Measurements from ENCODE around the gene LIAS. TPM values are rescaled to one million over a fixed set of nuclear protein-coding genes. Genes with fewer than 3 reads are reported as not detected.
"Not testable (repeated sequence)": the region's sequence is repeated elsewhere in the genome, so short reads cannot be mapped to it uniquely, and the experiment has no call there.

The LIAS gene
- total RNA-seq, 4 donors from 2014 or later = 2.6 to 27.3 (median 13.0) TPM

- intact Hi-C loops (cut with DNase I; ENCODE audit: low total_unique reads) (no loop called here), in situ Hi-C loops (cut with MboI; ENCODE audit: low pct_ligation_motif_present in 1 of 4, low pct_unique_long_range_greater_than_20kb in 1 of 4, low sequenced_read_pairs in 3 of 4) (no loop called here)
- 46 to 49% methylated on average over 2 of the region's 2 CpGs for WGBS, 2 donors (ENCODE audit: low coverage in 1 of 2)
- DNase-seq = no peak
- Histone ChIP-seq H3K9me3 (no peaks in the 10 kb centered on the region), H3K27ac (no peak overlapping the region), H3K4me1 (peaks cover 0 to 24% (median 18%) of the 10 kb centered on the region in 4 donors), H3K36me3 (peaks cover 0 to 61% (median 24%) of the 10 kb centered on the region in 4 donors), H3K4me3 (no peak overlapping the region), H3K27me3 (no peaks in the 10 kb centered on the region)
- TF ChIP-seq POLR2AphosphoS5 (IDR thresholded peaks at IDR 0.05) (no peak), POLR2A (IDR thresholded peaks at IDR 0.05) (no peak), EP300 (IDR thresholded peaks at IDR 0.05; ENCODE audit: low read depth) (no peak)
- TF ChIP-seq, protein P1, sequence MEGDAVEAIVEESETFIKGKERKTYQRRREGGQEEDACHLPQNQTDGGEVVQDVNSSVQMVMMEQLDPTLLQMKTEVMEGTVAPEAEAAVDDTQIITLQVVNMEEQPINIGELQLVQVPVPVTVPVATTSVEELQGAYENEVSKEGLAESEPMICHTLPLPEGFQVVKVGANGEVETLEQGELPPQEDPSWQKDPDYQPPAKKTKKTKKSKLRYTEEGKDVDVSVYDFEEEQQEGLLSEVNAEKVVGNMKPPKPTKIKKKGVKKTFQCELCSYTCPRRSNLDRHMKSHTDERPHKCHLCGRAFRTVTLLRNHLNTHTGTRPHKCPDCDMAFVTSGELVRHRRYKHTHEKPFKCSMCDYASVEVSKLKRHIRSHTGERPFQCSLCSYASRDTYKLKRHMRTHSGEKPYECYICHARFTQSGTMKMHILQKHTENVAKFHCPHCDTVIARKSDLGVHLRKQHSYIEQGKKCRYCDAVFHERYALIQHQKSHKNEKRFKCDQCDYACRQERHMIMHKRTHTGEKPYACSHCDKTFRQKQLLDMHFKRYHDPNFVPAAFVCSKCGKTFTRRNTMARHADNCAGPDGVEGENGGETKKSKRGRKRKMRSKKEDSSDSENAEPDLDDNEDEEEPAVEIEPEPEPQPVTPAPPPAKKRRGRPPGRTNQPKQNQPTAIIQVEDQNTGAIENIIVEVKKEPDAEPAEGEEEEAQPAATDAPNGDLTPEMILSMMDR (IDR thresholded peaks at IDR 0.05) = no peak
These were observed 5.1 kb upstream of the LIAS start for GRCh38 chr4:39453738-39454137.

GRCh38 chr4:39455486-39455885 lies 3.4 kb upstream of the LIAS start:
- in situ Hi-C loops (cut with MboI; ENCODE audit: low pct_ligation_motif_present in 1 of 4, low pct_unique_long_range_greater_than_20kb in 1 of 4, low sequenced_read_pairs in 3 of 4) = no loop called here
- no peaks in the 10 kb centered on the region for H3K9me3 ChIP-seq
- no peaks in the 10 kb centered on the region for H3K27me3 ChIP-seq
- intact Hi-C loops (cut with DNase I; ENCODE audit: low total_unique reads) = no loop called here
- H3K4me1 ChIP-seq = peaks cover 0 to 29% (median 21%) of the 10 kb centered on the region in 4 donors
- H3K36me3 ChIP-seq = peaks cover 0 to 61% (median 24%) of the 10 kb centered on the region in 4 donors
- WGBS, 2 donors (ENCODE audit: low coverage in 1 of 2) = 83 to 85% methylated on average over 6 of the region's 6 CpGs
- H3K27ac ChIP-seq = no peak overlapping the region
- DNase-seq = no peak
- H3K4me3 ChIP-seq = no peak overlapping the region
- TF ChIP-seq, protein P1 (IDR thresholded peaks at IDR 0.05) = no peak
- TF ChIP-seq POLR2AphosphoS5 (IDR thresholded peaks at IDR 0.05) (no peak), POLR2A (IDR thresholded peaks at IDR 0.05) (no peak), EP300 (IDR thresholded peaks at IDR 0.05; ENCODE audit: low read depth) (no peak)

GRCh38 chr4:39456946-39457763 lies 1.7 kb upstream of the LIAS start:
- DNase-seq = no peak
- no peaks in the 10 kb centered on the region for H3K9me3 ChIP-seq
- 42 to 45% methylated on average over 7 to 10 of the region's 10 CpGs for WGBS, 2 donors (ENCODE audit: low coverage in 1 of 2)
- TF ChIP-seq EP300 (IDR thresholded peaks at IDR 0.05; ENCODE audit: low read depth) (no peak), POLR2AphosphoS5 (IDR thresholded peaks at IDR 0.05) (no peak), POLR2A (IDR thresholded peaks at IDR 0.05) (no peak)
- TF ChIP-seq, protein P1 (IDR thresholded peaks at IDR 0.05) = no peak
- H3K27ac ChIP-seq = peak overlapping the region; percentile 94 to 98 (median 96)
- H3K4me3 ChIP-seq = peak overlapping the region in 3 of 4 donors; percentile 62 to 70 (median 69)
- H3K27me3 ChIP-seq = no peaks in the 10 kb centered on the region
- in situ Hi-C loops (cut with MboI; ENCODE audit: low pct_ligation_motif_present in 1 of 4, low pct_unique_long_range_greater_than_20kb in 1 of 4, low sequenced_read_pairs in 3 of 4) (no loop called here), intact Hi-C loops (cut with DNase I; ENCODE audit: low total_unique reads) (no loop called here)
- H3K36me3 ChIP-seq = peaks cover 0 to 56% (median 21%) of the 10 kb centered on the region in 4 donors
- H3K4me1 ChIP-seq = peaks cover 0 to 31% (median 21%) of the 10 kb centered on the region in 4 donors

DNA sequence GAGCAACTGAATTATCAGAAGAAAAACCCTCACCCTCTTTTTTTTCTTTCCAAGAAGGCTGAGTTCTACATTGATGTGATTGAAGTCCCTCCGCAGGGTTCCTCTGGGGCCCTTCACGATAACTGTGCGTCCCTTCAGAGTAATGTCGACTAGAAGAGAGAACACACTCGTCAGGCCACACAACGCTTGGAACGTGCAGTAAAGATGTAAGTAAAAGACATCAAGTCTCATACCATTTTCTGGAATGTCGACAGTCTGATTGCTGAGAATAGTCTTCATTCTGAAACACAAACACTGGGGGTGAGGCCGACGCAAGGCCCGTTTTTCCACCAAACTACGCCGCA lies 723 bp upstream of the LIAS start:
- H3K4me1 ChIP-seq = peaks cover 0 to 31% (median 21%) of the 10 kb centered on the region in 4 donors
- H3K4me3 ChIP-seq = peak overlapping the region; percentile 62 to 84 (median 70)
- in situ Hi-C loops (cut with MboI; ENCODE audit: low pct_ligation_motif_present in 1 of 4, low pct_unique_long_range_greater_than_20kb in 1 of 4, low sequenced_read_pairs in 3 of 4); H3K9me3 ChIP-seq; intact Hi-C loops (cut with DNase I; ENCODE audit: low total_unique reads); H3K27me3 ChIP-seq; DNase-seq: not testable (repeated sequence)
- H3K27ac ChIP-seq = peak overlapping the region; percentile 94 to 98 (median 96)
- 0 to 1% methylated on average over 1 to 13 of the region's 13 CpGs for WGBS, 2 donors (ENCODE audit: low coverage in 1 of 2)
- peaks cover 0 to 53% (median 23%) of the 10 kb centered on the region in 4 donors for H3K36me3 ChIP-seq

All from transverse colon (tissue), 4 donors.